ENCODE measurements around the gene DLEC1.

The DLEC1 gene

DNA sequence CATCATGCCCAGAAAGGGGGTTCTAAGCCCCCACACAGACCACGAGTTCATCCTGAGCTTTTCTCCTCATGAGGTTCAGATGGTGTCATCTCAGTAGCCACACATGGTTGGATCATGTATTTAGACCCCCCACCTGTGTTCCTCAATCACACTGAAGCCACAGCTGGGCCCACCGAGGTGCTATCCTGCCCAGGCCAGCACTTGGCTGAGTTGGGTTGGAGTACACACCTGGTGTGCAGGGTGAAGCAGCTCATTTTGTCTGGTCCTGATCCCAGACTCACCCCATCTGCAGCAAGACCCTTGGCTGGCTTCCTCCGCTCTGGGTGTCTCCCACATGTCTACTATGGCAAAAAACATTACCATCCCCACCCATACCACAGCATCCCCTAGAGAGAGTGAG lies 56.0 kb downstream of the DLEC1 start:
- DNase-seq, result no peak
- in situ Hi-C loops (cut with HindIII; ENCODE audit: low pct_ligation_motif_present, low pct_unique_long_range_greater_than_20kb, low sequenced_read_pairs), result no loop called here

GRCh38 chr3:38095669-38096483 lies 56.9 kb downstream of the DLEC1 start:
- in situ Hi-C loops (cut with HindIII; ENCODE audit: low pct_ligation_motif_present, low pct_unique_long_range_greater_than_20kb, low sequenced_read_pairs), result no loop called here
- DNase-seq, result no peak

GRCh38 chr3:38097446-38098375 lies 58.7 kb downstream of the DLEC1 start:
- in situ Hi-C loops (cut with HindIII; ENCODE audit: low pct_ligation_motif_present, low pct_unique_long_range_greater_than_20kb, low sequenced_read_pairs), result no loop called here
- DNase-seq, result no peak

DNA sequence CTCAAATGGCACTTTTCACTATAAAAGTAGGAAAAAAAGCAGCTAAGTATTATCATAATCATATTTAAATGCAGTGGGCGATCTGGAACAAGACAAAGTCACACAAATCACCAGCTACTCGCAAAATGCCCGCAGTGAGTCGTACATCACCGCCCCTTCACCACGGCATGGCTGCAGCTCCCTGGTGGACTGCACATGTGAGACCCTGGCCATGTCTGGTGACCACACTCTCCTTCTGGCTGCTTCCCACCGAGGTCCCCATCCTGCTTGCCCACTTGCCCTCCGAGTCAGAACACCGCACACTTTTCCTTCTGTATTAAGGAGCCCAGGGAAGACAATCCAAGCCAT lies 59.3 kb downstream of the DLEC1 start:
- DNase-seq, result no peak
- in situ Hi-C loops (cut with HindIII; ENCODE audit: low pct_ligation_motif_present, low pct_unique_long_range_greater_than_20kb, low sequenced_read_pairs), result no loop called here

GRCh38 chr3:38099518-38099917 lies 60.5 kb downstream of the DLEC1 start:
- DNase-seq, result no peak
- in situ Hi-C loops (cut with HindIII; ENCODE audit: low pct_ligation_motif_present, low pct_unique_long_range_greater_than_20kb, low sequenced_read_pairs), result no loop called here

- in situ Hi-C loops (cut with HindIII; ENCODE audit: low pct_ligation_motif_present, low pct_unique_long_range_greater_than_20kb, low sequenced_read_pairs), result no loop called here
- no peak for DNase-seq
Measured at GRCh38 chr3:38100498-38100897, 61.5 kb downstream of the DLEC1 start.

DNA sequence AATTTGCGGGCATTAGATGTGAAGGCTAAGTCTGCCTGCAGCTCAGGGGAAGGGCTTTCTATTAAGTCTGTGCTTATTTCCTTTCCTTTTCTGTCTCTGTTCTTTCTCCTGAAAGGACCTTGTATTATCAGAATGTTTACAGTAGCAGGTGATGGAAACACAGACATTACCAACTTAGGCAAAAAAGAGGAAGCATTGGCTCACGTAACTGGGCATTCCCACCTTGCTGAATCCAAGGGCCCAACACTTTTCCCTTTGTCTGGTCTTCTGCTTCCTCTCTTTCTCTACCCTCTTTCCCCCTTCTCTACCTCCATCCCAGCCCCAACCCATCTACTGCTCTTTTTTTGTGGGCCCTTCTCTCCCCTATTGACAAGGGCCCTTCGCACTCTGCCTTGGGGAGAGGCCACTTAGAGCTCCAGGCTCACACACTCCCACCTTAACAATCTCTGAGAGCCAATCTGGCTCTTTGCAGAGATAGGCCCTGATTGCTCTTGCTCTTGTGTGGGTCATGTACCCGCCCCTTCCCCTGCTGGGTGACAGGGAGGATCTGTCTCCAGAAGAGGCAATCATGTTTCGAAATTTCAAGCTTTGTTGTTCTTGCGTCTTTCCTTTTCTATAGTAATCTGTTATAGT lies 62.9 kb downstream of the DLEC1 start:
- in situ Hi-C loops (cut with HindIII; ENCODE audit: low pct_ligation_motif_present, low pct_unique_long_range_greater_than_20kb, low sequenced_read_pairs), result no loop called here
- no peak for DNase-seq

- in situ Hi-C loops (cut with HindIII; ENCODE audit: low pct_ligation_motif_present, low pct_unique_long_range_greater_than_20kb, low sequenced_read_pairs), result no loop called here
- DNase-seq, result no peak
Measured at GRCh38 chr3:38102444-38102814, 63.4 kb downstream of the DLEC1 start.

- no peak for DNase-seq
- in situ Hi-C loops (cut with HindIII; ENCODE audit: low pct_ligation_motif_present, low pct_unique_long_range_greater_than_20kb, low sequenced_read_pairs), result no loop called here
Measured at GRCh38 chr3:38105525-38105924, 66.5 kb downstream of the DLEC1 start.

GRCh38 chr3:38107911-38108648 lies 69.1 kb downstream of the DLEC1 start:
- in situ Hi-C loops (cut with HindIII; ENCODE audit: low pct_ligation_motif_present, low pct_unique_long_range_greater_than_20kb, low sequenced_read_pairs), result no loop called here
- no peak for DNase-seq

GRCh38 chr3:38108649-38109579 lies 69.9 kb downstream of the DLEC1 start:
- in situ Hi-C loops (cut with HindIII; ENCODE audit: low pct_ligation_motif_present, low pct_unique_long_range_greater_than_20kb, low sequenced_read_pairs), result no loop called here
- DNase-seq, result no peak

DNA sequence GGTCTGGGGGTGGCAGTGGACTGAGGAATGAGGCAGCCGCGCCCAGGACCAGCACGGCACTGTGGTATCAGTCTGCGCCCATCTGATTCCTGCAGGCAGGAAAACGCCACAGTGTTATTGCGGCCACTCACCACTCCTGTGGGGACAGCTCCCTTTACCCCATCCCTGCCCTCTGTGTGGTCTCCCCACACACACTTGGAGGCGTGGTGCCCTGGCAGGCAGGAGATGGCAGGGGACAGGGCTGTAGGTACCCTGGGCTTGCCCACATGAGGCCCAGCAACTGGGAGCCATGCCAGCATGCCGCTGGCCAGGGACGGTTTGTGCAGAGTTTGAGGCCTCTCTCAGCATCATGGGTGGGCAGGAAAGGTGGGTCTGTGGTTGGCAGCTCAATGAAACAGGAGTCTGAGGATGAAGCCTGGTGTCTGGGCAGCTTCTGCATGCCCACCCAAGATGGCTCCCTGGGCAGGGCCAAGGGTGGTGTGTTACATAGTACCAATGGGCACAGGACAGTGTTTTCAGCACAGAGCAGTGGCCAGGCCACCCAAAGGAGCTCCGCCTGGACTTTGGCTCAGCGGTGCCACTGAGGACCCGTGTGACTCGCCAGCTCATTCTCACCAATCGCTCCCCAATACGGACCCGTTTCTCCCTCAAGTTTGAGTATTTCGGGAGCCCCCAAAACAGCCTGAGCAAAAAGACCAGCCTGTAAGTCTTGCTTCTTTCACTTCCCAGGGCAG lies 70.7 kb downstream of the DLEC1 start:
- in situ Hi-C loops (cut with HindIII; ENCODE audit: low pct_ligation_motif_present, low pct_unique_long_range_greater_than_20kb, low sequenced_read_pairs), result no loop called here

DNA sequence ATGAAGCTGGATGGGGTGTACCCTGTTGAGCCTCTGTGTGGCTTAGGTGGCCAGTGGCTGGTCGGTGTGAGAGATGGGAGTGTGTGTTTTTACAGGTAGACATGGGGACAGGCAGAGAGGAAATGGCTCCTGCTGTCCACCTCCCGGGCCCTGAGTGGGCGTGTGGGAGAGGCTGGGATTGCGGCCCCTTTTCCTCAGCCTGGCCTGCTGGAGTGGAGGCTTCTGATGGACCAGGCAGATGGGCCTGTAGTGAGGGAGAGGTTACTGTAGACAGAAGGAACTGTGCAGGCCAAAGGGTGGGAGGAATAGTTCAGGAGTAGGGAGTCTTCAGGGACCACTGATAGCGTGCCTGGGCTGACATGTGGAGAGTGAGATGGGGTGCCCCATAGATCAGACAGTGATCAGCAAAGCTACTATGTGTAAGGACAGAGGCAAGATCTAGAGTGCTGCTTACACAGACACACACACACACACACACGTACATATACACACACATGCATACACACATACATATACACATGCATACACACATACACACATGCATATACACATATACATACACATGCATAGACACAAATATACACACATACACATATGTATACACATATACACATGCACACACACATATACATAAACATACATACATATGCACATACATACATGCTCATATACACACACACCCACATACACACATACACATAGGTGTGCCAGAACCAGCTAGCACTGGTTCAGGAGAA lies 71.5 kb downstream of the DLEC1 start:
- in situ Hi-C loops (cut with HindIII; ENCODE audit: low pct_ligation_motif_present, low pct_unique_long_range_greater_than_20kb, low sequenced_read_pairs), result no loop called here
- no peak for DNase-seq

More for the DNA sequence above, 70.7 kb downstream of the DLEC1 start:
- no peak for DNase-seq

DNA sequence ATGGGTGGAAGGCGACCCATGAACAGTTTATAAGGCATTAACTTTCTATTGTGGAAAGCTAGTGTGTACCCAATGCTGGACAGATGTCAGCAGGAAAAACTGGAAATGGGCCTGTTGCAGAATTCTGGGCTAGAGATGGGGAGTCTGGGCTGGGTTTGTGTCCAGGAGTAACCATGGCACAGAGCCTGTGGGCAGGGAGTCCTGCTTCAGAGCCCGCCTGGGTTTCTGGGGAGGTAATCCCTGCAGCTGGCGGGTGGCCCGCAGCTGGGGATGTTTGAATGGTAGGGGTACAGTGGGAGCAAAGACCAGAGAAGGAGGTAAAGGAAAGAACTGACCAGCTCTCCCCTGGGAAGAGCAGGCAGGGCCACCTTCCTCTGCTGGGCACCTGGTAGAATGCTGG lies 72.2 kb downstream of the DLEC1 start:
- no peak for DNase-seq
- in situ Hi-C loops (cut with HindIII; ENCODE audit: low pct_ligation_motif_present, low pct_unique_long_range_greater_than_20kb, low sequenced_read_pairs), result no loop called here

DNA sequence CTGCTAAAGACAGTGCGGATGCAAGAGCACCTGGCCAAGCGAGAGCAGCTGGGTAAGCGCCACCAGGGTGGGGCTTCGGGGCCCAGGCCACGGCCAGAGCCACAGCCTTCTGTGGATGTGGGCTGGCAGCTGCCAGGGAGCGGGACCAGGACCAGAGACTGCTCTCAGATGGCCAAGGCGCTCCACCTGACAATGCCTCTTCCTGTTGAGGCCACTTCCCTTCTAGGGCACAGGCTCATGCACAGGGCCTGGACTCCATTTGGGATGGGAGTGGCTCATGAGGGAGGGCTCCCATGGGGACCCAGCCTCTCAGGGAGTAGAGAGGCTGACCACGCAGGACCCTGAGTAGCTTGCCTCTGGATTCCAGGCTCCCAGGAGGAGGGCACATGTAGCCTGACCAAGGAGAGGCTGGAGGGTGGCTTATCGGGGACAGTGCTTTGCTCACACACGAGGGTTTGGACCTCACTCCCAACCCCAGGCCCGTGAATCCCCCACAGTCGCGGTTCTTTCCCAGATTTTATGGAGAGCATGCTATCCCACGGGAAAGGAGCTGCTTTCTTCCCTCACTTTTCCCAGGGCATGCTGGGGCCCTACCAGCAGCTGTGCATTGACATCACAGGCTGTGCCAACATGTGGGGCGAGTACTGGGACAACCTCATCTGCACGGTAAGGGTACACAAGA lies 72.8 kb downstream of the DLEC1 start:
- DNase-seq, result no peak
- in situ Hi-C loops (cut with HindIII; ENCODE audit: low pct_ligation_motif_present, low pct_unique_long_range_greater_than_20kb, low sequenced_read_pairs), result no loop called here

GRCh38 chr3:38112378-38112761 lies 73.4 kb downstream of the DLEC1 start:
- in situ Hi-C loops (cut with HindIII; ENCODE audit: low pct_ligation_motif_present, low pct_unique_long_range_greater_than_20kb, low sequenced_read_pairs), result no loop called here
- no peak for DNase-seq
